NCI-H1436 treated with DMSO at 0.1 percent for 48 hours (cell line): Measurements from ENCODE around the gene TMA16.
"Not testable (repeated sequence)": the region's sequence is repeated elsewhere in the genome, so short reads cannot be mapped to it uniquely, and the experiment has no call there.

ENCODE experiments used
- DNase-seq: peaks from one replicate; lab custom pipeline; 2025; lab: John Stamatoyannopoulos, UW

The TMA16 gene

DNA sequence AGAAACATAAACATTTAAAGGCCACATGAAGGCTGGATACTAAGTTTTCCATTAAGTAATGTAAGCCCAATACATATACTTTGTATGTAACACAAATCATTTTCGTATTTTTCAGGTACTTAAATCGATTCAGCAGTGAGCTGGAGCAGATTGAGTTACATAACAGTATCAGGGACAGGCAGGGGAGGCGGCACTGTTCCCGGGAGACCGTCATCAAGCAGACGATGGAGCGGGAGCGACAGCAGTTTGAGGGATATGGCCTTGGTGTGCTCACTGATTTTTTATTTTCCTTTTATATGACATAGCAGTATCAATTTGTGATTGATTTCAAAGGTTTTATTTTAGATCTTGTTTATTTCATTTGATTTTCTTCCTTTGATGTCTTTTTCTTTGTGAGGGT is 20.7 kb downstream of the TMA16 start:
- DNase-seq: no peak

DNA sequence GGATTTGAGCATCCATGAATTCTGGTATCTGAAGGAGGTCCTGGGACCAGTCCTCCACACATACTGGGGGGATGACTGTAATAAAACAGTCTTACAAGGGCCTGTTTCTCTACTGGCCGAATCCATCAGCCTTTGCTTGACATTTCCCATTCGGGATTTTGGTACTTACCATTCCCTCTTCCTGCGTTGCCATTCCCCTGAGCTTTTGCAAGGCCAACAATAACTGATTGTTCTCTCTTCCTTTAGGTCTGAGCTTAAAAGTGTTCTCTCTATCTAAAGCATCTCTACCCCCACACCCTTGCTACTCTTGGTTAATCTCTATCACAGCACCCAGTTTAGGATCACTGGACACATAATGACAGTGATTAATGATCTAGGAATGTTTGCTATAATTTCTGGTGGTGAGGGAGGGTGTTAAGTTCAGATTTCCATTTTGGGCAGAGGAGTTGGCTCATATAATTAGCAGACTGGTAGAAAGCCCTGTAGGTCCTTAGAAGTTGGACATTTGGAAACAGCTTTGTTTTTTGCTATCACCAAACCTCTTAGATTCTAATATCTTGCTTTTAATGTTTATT is 29.4 kb downstream of the TMA16 start:
- no peak for DNase-seq

DNA sequence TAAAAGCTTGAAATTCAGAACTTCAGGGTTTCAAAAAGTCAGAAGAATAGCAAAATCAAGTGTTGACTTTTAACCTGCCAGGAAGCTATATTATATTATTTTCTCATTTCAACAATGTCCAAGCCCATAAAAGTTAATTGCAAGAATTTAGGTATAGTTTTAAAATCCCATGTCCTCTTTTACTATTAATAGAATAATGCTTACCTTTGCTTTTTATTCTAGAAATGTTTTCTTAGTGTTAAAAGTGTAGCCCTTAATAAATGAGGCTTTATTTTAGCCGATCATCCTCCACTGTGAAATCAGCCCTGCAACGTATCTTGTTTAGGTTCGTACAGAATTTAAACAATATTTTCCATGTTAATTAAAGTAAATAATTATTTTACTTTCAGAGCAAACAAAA is 31.5 kb downstream of the TMA16 start:
- no peak for DNase-seq

DNA sequence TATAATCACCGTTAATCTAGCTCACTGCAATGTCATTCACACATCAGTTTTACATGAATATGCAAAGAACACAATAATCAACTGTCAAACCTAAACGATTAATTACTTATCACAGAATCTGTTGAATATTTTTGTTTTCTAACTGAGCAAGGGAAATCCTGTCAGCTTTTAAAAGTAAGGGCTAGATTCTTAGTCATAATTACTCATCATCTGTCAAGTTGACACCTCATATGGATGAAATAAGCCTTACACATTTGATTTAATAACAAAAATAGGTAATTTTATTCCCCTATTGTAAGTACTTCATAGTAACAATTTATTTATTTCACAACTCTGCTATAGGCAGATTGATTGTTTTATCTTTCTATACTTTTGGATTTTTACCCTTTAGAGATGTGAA is 32.7 kb downstream of the TMA16 start:
- no peak for DNase-seq

DNA sequence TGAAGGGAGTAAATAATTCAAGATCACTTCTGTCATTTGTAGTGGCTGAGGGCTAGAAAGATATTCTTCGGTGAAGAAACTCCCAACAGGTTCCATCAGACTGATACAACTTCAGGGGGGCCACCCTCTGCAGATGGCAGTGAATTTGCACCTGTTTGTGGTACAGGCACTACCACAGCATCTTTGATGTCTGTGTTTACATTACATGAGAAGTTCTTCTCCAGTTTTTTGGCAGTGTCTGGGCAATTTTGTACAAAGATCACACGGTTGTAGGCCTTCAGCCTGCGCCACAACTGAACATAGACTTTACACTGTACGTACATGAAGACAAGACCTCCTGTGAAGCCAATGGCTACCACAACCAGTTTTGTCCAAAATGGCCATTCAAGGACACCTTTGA is 34.2 kb downstream of the TMA16 start:
- no peak for DNase-seq

GRCh38 chr4:163534056-163534455 is 39.6 kb downstream of the TMA16 start:
- DNase-seq: no peak

GRCh38 chr4:163535657-163536056 is 41.2 kb downstream of the TMA16 start:
- DNase-seq: no peak

GRCh38 chr4:163536091-163536490 is 41.6 kb downstream of the TMA16 start:
- DNase-seq: no peak

DNA sequence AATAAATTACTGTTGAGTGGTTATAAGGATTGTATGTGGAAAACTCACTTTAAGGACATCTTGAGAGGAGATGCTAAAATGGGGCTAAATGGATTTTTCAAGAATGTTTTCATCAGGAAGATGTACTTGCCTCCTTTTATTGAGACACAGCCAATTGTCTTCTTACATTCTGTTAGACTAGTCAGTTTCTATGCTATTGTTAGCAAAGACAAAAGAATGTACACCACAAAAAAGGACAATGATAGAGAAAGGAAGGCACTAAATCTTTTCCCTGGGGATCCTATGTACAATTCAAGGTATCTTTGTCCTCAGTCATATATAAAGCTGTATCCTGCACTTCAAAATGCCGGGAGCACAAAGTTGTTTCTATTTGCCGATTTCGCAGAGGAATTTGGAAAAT is 42.6 kb downstream of the TMA16 start:
- DNase-seq: no peak

GRCh38 chr4:163538820-163539219 is 44.3 kb downstream of the TMA16 start:
- not testable (repeated sequence) for DNase-seq

GRCh38 chr4:163540448-163540847 is 46.0 kb downstream of the TMA16 start:
- DNase-seq: no peak

- DNase-seq: no peak
These were observed 46.5 kb downstream of the TMA16 start for GRCh38 chr4:163540977-163541376.

DNA sequence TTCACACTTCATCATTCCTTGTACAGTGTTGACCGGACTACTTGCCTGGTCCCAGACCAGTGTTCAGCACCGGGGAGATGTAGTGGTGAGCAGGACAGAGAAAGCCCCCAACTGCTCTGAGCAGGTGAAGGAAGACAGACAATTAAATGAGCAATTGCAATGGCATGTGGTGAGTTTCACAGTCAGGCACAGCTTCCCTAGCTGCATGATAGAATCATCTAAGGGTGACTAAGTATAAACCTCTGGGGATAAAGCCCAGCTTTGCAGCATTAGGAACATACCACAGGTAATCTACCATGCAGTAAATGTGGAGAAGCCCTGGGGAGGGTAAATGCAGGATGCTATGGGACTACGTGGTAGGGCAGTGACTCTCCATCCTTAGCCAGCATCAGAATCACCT is 47.8 kb downstream of the TMA16 start:
- no peak for DNase-seq

- DNase-seq: no peak
These were observed 50.0 kb downstream of the TMA16 start for GRCh38 chr4:163544407-163545038.

DNA sequence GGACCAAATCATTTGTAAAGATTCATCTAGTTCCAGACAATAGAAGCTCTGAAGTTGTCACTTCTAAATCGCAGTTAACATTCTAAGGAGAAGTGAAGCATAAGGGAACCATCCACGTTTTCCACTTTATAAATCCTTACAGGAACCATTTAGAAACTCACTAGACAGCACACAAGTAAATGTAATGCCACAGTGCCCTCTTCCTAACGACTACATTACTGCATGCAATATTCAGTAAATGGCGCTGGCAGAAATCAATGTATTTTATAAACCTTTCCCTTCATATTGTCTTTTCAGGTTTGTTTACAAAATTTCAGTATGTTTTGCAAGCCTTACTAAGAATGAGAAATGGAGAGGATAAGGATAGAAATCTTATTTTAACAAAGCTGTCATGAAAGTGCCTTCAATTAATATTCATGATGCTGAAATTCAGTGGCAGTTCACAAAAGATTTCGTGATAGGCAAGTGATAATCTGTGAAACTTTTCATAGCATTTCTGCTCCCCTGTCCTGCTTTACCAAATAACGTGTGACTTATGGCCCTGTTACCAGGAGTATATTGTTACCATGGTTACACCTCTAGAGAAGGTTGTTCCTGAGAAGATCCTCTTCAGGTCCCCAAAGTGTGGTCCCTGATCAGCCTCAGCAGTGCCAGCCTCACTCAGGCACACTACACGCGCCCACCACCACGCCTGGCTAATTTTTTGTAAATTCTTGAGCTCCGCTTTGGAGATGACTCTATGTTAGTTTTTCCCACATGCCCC is 54.2 kb downstream of the TMA16 start:
- no peak for DNase-seq

- DNase-seq: no peak
These were observed 56.4 kb downstream of the TMA16 start for GRCh38 chr4:163550869-163551267.

- DNase-seq: no peak
These were observed 58.7 kb downstream of the TMA16 start for GRCh38 chr4:163553146-163553545.

- DNase-seq: no peak
These were observed 60.5 kb downstream of the TMA16 start for GRCh38 chr4:163554870-163555465.

DNA sequence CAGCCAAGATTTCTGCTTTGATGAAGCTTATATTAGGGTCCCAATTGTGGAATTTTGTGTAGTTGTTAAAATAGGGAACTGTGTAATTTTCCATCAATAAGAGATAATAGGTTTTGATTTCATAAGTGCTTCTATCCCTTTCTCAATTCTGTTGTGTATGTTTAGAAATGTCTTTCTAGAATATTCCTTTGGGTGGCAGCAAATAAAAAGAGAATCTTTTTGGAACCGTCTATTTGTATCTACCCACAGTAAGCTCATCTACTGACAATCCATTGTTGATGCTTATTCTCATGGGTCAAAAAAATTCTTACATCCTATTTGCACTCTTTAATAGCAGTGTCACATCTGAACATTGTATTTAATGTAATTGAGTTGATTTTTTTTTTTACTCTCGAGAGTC is 61.7 kb downstream of the TMA16 start:
- DNase-seq: no peak

DNA sequence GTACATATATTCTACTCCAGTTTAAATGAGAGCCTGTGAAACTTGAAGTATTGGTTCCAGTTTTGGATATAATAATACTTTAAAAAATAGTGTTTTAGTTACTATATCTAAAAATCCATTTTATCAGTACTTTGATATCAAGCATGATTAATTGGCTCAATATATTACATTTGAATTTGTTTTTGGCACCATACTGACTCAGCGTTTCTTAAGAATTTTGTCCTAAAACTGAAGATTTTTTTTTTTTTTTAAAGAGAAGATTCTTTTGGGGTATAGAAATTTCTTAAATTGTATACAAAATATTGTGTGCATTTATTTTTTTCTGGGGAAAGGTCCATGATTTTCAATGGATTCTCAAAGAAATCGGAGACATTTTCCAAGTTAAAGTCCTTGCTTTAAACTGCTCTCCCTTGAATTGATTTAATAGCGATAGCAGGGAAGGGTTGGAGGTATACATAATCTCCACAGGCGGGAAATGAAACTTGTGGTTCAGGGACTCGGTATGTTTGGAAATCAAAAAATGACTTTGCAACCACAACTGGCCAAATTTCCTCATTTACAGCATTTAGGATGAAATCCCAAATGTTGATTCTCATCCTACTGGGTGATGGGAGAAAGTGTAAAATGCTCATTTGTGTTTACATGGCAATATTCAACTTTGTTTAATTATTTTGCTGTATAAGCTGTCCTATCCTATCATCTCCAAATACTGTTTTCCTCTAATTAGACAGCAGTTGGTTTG is 62.3 kb downstream of the TMA16 start:
- no peak for DNase-seq

DNA sequence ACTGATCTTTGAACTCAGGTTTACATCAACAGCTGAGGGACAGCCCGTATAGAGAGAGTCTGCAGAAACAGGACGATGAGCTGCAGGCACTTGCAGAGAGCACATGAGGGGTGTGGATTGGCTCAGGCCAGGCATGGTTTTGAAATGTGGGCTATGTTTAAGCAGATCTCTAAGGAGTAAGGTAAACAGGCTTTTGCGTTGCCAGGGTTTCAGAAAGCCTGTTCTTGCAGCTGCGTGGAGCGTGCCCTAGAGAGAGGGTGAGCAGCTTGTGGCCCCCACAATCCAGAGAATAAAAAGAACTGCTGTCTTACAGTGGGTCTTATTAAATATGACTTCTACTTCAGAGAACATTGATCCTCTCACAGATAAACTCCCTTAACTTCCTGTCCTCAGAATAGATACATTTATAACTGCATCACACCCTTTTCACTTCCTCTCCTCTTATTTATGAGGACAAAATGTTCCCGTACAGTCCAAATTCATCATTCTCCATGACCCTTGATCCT is 64.1 kb downstream of the TMA16 start:
- no peak for DNase-seq

GRCh38 chr4:163562496-163562895 is 68.0 kb downstream of the TMA16 start:
- no peak for DNase-seq
